A673 (cell line): ENCODE data around the gene NEU4.
"Not testable (repeated sequence)": the region's sequence is repeated elsewhere in the genome, so short reads cannot be mapped to it uniquely, and the experiment has no call there.

Source experiments
- EZH2 ChIP-seq: fragments of 200-600 bp; sonication (generic); IDR thresholded peaks from 2 replicates; pipeline ENCODE4 v1.6.1; 2017; ENCODE audit warnings: borderline replicate concordance, low read depth, mild to moderate bottlenecking, mixed read lengths, antibody characterized with exemption, low read length; ENCODE audit not compliant: poor library complexity, severe bottlenecking
- TF ChIP-seq, protein P1 (sequence below): fragments of 300-800, 200-600 bp; sonication (generic); conservative IDR thresholded peaks from 2 replicates; pipeline ENCODE4 v1.5.1; 2017; ENCODE audit warnings: low read depth, mild to moderate bottlenecking, antibody characterized with exemption, low read length, moderate library complexity, mixed read lengths

DNA sequence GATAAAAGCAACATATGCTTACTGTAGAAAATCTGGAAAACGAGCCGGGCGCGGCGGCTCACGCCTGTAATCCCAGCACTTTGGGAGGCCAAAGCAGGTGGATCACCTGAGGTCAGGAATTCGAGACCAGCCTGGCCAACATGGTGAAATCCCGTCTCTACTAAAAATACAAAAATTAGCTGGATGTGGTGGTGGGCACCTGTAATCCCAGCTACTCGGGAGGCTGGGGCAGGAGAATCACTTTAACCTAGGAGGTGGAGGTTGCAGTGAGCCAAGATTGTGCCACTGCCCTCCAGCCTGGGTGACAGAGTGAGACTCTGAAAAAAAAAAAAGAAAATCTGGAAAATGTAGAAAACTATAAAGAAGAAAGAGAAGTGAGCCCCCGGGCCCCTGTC, 8.8 kb downstream of the NEU4 start:
- TF ChIP-seq, protein P1, sequence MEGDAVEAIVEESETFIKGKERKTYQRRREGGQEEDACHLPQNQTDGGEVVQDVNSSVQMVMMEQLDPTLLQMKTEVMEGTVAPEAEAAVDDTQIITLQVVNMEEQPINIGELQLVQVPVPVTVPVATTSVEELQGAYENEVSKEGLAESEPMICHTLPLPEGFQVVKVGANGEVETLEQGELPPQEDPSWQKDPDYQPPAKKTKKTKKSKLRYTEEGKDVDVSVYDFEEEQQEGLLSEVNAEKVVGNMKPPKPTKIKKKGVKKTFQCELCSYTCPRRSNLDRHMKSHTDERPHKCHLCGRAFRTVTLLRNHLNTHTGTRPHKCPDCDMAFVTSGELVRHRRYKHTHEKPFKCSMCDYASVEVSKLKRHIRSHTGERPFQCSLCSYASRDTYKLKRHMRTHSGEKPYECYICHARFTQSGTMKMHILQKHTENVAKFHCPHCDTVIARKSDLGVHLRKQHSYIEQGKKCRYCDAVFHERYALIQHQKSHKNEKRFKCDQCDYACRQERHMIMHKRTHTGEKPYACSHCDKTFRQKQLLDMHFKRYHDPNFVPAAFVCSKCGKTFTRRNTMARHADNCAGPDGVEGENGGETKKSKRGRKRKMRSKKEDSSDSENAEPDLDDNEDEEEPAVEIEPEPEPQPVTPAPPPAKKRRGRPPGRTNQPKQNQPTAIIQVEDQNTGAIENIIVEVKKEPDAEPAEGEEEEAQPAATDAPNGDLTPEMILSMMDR = not testable (repeated sequence)
- TF ChIP-seq EZH2 = not testable (repeated sequence)
